SU-DHL-6 (cell line): ENCODE data around the gene LTBP2.

Experiments
- EZH2phosphoT487 ChIP-seq: fragments of 200-600 bp; sonication (generic), shearing (Covaris generic); conservative IDR thresholded peaks from 2 replicates; pipeline ENCODE4 v1.6.1; 2018; ENCODE audit warnings: mild to moderate bottlenecking, antibody characterized with exemption, low read length, moderate library complexity, mixed read lengths
- TF ChIP-seq, protein P1 (sequence below): fragments of 200-600 bp; sonication (generic); IDR thresholded peaks from one replicate; pipeline ENCODE4 v1.5.1; 2017; ENCODE audit warnings: antibody characterized with exemption, mild to moderate bottlenecking, low read length, moderate library complexity; ENCODE audit not compliant: insufficient read depth, poor library complexity, severe bottlenecking

DNA sequence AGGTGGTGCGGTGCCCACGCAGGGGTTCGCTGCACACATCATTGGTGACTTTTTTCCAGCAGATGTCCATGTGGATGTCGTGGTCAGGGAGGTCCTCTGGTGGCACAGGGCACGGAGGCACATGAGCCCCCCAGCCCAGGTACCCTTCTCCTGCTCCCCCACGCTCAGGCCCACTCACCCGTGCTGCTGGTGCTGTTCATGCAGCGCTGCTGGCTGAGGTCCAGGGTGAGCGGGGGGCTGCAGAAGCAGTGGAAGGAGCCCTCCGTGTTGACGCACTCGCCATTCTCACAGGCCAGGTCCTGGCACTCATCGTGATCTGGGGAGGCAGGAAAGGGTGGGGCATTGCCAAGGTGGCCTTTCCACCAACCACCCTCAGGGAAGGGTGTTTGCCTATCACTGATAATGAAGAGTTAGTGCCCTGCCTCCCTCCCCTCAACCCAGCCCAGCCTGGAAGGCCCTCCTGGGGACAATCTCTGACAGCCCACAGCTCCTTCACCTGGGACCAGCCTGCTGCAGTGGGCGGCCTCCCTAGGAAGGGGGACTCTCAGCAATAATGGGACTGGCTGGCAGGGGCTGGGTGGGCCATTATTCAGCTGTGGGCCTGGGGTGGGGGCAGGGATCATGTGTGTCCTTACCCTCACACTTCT lies 108.6 kb downstream of the LTBP2 start:
- TF ChIP-seq, protein P1, sequence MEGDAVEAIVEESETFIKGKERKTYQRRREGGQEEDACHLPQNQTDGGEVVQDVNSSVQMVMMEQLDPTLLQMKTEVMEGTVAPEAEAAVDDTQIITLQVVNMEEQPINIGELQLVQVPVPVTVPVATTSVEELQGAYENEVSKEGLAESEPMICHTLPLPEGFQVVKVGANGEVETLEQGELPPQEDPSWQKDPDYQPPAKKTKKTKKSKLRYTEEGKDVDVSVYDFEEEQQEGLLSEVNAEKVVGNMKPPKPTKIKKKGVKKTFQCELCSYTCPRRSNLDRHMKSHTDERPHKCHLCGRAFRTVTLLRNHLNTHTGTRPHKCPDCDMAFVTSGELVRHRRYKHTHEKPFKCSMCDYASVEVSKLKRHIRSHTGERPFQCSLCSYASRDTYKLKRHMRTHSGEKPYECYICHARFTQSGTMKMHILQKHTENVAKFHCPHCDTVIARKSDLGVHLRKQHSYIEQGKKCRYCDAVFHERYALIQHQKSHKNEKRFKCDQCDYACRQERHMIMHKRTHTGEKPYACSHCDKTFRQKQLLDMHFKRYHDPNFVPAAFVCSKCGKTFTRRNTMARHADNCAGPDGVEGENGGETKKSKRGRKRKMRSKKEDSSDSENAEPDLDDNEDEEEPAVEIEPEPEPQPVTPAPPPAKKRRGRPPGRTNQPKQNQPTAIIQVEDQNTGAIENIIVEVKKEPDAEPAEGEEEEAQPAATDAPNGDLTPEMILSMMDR: no peak
- no peak for TF ChIP-seq EZH2phosphoT487
